Measurements from ENCODE around the gene TARBP1. TPM values are rescaled to one million over a fixed set of nuclear protein-coding genes. Genes with fewer than 3 reads are reported as not detected.
"Not testable (repeated sequence)": the region's sequence is repeated elsewhere in the genome, so short reads cannot be mapped to it uniquely, and the experiment has no call there.

TARBP1 gene
- total RNA-seq, 2 experiments from 2014 or later, result 30.0 to 49.8 TPM

- CTCF ChIA-PET (ENCODE audit: unreplicated experiment), result interaction anchor here (1.0 to 1.6 kb wide), 4 partner anchors 16 to 33 kb away, joined by 3 to 5 read pairs (median 4); no protein-coding TSS in a partner anchor
- H3K79me2 ChIP-seq (ENCODE audit: insufficient read depth, low read depth, low read length), result no peaks in the 10 kb centered on the region
- BruUV-seq (replicated peaks), result no TSS peak
- intact Hi-C loops (cut with micrococcal nuclease; ENCODE audit: unreplicated experiment), result no loop called here
- peak overlapping the region; percentile 50 for H3K27ac ChIP-seq (ENCODE audit: low read depth, low read length, poor library complexity, severe bottlenecking)
- no peak for TF ChIP-seq CTCF (conservative IDR thresholded peaks at IDR 0.05; ENCODE audit: low read length)
- TF ChIP-seq EZH2phosphoT487 (IDR thresholded peaks at IDR 0.05; ENCODE audit: borderline replicate concordance, low read depth, low read length), result no peak
- POLR2A ChIA-PET, result interaction anchor here (0.6 to 2.9 kb wide), 16 partner anchors 9 to 564 kb away, joined by 3 to 27 read pairs (median 5); partner anchors contain the start of gene IRF2BP2
- H4K20me1 ChIP-seq (ENCODE audit: insufficient read depth, low read length), result no peaks in the 10 kb centered on the region
- H2AFZ ChIP-seq (ENCODE audit: low read length), result peak overlapping the region; percentile 97
- peak overlapping the region; percentile 11 for H3K4me3 ChIP-seq (ENCODE audit: low read depth, low read length, poor library complexity, severe bottlenecking)
- no peaks in the 10 kb centered on the region for H3K9me3 ChIP-seq (ENCODE audit: low read length)
- H3K36me3 ChIP-seq (ENCODE audit: insufficient read depth, low read length), result no peaks in the 10 kb centered on the region
- peak; percentile 63 for DNase-seq (ENCODE audit: low spot score)
- H3K4me2 ChIP-seq (ENCODE audit: low read length), result peak overlapping the region; percentile 52
- peaks cover 79% of the 10 kb centered on the region for H3K4me1 ChIP-seq (ENCODE audit: insufficient read depth, low read length, poor library complexity, severe bottlenecking)
- no peaks in the 10 kb centered on the region for H3K9me2 ChIP-seq (ENCODE audit: insufficient read depth, low read length)
Measured at GRCh38 chr1:234519506-234519905, 40.5 kb upstream of the TARBP1 start.

- Histone ChIP-seq H3K27ac (ENCODE audit: low read depth, low read length, poor library complexity, severe bottlenecking) (peak overlapping the region; percentile 50), H3K36me3 (ENCODE audit: insufficient read depth, low read length) (no peaks in the 10 kb centered on the region), H3K9me2 (ENCODE audit: insufficient read depth, low read length) (no peaks in the 10 kb centered on the region), H2AFZ (ENCODE audit: low read length) (peak overlapping the region; percentile 97), H3K79me2 (ENCODE audit: insufficient read depth, low read depth, low read length) (no peaks in the 10 kb centered on the region), H3K4me1 (ENCODE audit: insufficient read depth, low read length, poor library complexity, severe bottlenecking) (peaks cover 72% of the 10 kb centered on the region), H3K4me2 (ENCODE audit: low read length) (peak overlapping the region; percentile 52; the same call in 1 of the 2 replicates), H3K9me3 (ENCODE audit: low read length) (no peaks in the 10 kb centered on the region), H4K20me1 (ENCODE audit: insufficient read depth, low read length) (no peaks in the 10 kb centered on the region), H3K4me3 (ENCODE audit: low read depth, low read length, poor library complexity, severe bottlenecking) (no peak overlapping the region)
- ChIA-PET POLR2A (interaction anchor here (0.6 to 2.9 kb wide), 18 partner anchors 8 to 565 kb away, joined by 3 to 27 read pairs (median 4); partner anchors contain the start of gene IRF2BP2), CTCF (ENCODE audit: unreplicated experiment) (interaction anchor here (0.6 to 1.6 kb wide), 5 partner anchors 15 to 64 kb away, joined by 3 to 10 read pairs (median 5); no protein-coding TSS in a partner anchor)
- TF ChIP-seq EZH2phosphoT487 (IDR thresholded peaks at IDR 0.05; ENCODE audit: borderline replicate concordance, low read depth, low read length) (no peak), CTCF (conservative IDR thresholded peaks at IDR 0.05; ENCODE audit: low read length) (no peak)
- no peak for DNase-seq (ENCODE audit: low spot score)
- intact Hi-C loops (cut with micrococcal nuclease; ENCODE audit: unreplicated experiment), result no loop called here
- no TSS peak for BruUV-seq (replicated peaks)
Measured at GRCh38 chr1:234518876-234519275, 39.9 kb upstream of the TARBP1 start.

GRCh38 chr1:234518086-234518485 is 39.1 kb upstream of the TARBP1 start:
- DNase-seq (ENCODE audit: low spot score); intact Hi-C loops (cut with micrococcal nuclease; ENCODE audit: unreplicated experiment); H3K27ac ChIP-seq (ENCODE audit: low read depth, low read length, poor library complexity, severe bottlenecking); H3K4me3 ChIP-seq (ENCODE audit: low read depth, low read length, poor library complexity, severe bottlenecking); H3K9me2 ChIP-seq (ENCODE audit: insufficient read depth, low read length); H4K20me1 ChIP-seq (ENCODE audit: insufficient read depth, low read length); CTCF ChIA-PET (ENCODE audit: unreplicated experiment); H3K36me3 ChIP-seq (ENCODE audit: insufficient read depth, low read length); BruUV-seq (replicated peaks); H3K9me3 ChIP-seq (ENCODE audit: low read length); H3K4me2 ChIP-seq (ENCODE audit: low read length); H3K79me2 ChIP-seq (ENCODE audit: insufficient read depth, low read depth, low read length): not testable (repeated sequence)
- H2AFZ ChIP-seq (ENCODE audit: low read length), result peak overlapping the region; percentile 40; the same call in 1 of the 2 replicates
- POLR2A ChIA-PET, result interaction anchor here (1.1 to 2.9 kb wide), 10 partner anchors 8 to 444 kb away, joined by 3 to 27 read pairs (median 9); partner anchors contain the start of gene IRF2BP2
- H3K4me1 ChIP-seq (ENCODE audit: insufficient read depth, low read length, poor library complexity, severe bottlenecking), result peaks cover 65% of the 10 kb centered on the region

Measured in OCI-LY7 (cell line).